Fibroblast of the aortic adventitia (primary cell): ENCODE results near the gene AQP7. TPM values are rescaled to one million over a fixed set of nuclear protein-coding genes. Genes with fewer than 3 reads are reported as not detected.

ENCODE experiments used
- DNase-seq: peaks from one replicate; pipeline ENCODE4 v3.0.0-alpha.2; 2010; ENCODE audit warnings: low read depth
- H3K4me3 ChIP-seq: 2 replicates; pipeline ENCODE4 v1.5.1; 2011; ENCODE audit warnings: low read depth, mild to moderate bottlenecking, control low read depth, low read length, moderate library complexity
- CTCF ChIP-seq: IDR thresholded peaks from 2 replicates; pipeline ENCODE4 v1.5.1; 2011; ENCODE audit warnings: mild to moderate bottlenecking, low read length, control low read depth, inconsistent platforms; ENCODE audit not compliant: insufficient read depth
- small RNA-seq: library from RNA; depleted of rRNA; stranded (forward); fragments of <200 nt; gene quantifications from one replicate; pipeline ENCODE3, GENCODE V24; 2012
- total RNA-seq: library from RNA; depleted of rRNA; stranded (reverse); fragments of >200 nt; gene quantifications from 2 replicates; pipeline ENCODE4 v1.2.3, GENCODE V29; 2012; ENCODE audit warnings: low replicate concordance

Gene AQP7
- total RNA-seq, 1 donor: 0.09 TPM

GRCh38 chr9:33341182-33341581 is 61.2 kb downstream of the AQP7 start:
- no peak for DNase-seq
- H3K4me3 ChIP-seq: no peak overlapping the region
- TF ChIP-seq CTCF: no peak

GRCh38 chr9:33340186-33340585 is 62.2 kb downstream of the AQP7 start:
- DNase-seq: no peak
- TF ChIP-seq CTCF: no peak

More at GRCh38 chr9:33340186-33340585, 62.2 kb downstream of the AQP7 start:
- H3K4me3 ChIP-seq: no peak overlapping the region

Small RNA genes within 50 kb of the gene (small RNA-seq; reads per million reads assigned to genes)
- gene AL356218.2 (not detected), gene RF00019 (not detected)

Other genes starting within 250 kb of the AQP7 start
- 40.9 and 41.0 TPM in 2 replicates for gene B4GALT1, start 235.2 kb downstream of the AQP7 start, total RNA-seq
- not detected in 2 replicates for gene SPINK4, start 162.4 kb downstream of the AQP7 start, total RNA-seq
- gene BAG1, start 137.9 kb downstream of the AQP7 start, total RNA-seq: 54.1 and 180 TPM in 2 replicates
- gene CHMP5, start 137.5 kb downstream of the AQP7 start, total RNA-seq: 79.0 and 87.4 TPM in 2 replicates
- gene NFX1, start 112.1 kb downstream of the AQP7 start, total RNA-seq: 27.5 and 37.2 TPM in 2 replicates
- 0.54 and 1.9 TPM in 2 replicates for gene AQP3, start 45.0 kb upstream of the AQP7 start, total RNA-seq
- gene NOL6, start 71.4 kb upstream of the AQP7 start, total RNA-seq: 21.9 and 25.1 TPM in 2 replicates
- 1.9 TPM in 1 of 2 replicates, not detected in the other for gene ANKRD18B, start 121.7 kb upstream of the AQP7 start, total RNA-seq